ENCODE measurements around the gene SNX27. TPM values are rescaled to one million over a fixed set of nuclear protein-coding genes. Genes with fewer than 3 reads are reported as not detected.
A peak's percentile ranks its signal among the peaks of the same experiment; 100 is the strongest.

The SNX27 gene
- total RNA-seq, 1 donor from 2014 or later = 39.0 TPM

DNA sequence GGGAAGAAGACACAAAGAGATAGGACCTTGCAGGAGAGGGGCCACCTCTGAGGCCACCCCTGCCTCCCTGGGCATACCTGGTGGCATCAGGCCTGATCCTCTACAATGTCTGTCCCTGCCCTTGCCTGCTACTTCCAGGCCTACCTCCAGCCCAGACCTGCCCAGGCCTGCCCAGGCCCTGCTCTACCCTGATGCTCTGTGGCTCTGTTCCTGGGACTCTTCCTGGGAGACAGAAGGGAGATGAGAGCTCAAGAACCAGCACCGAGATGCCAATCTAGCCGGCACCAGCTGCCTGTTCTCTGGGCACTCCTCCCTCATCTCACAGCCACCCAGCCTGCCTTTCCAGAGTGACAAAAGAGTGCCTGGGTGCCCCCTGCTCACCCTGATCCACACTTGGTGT is 102.0 kb downstream of the SNX27 start:
- Mint-ChIP-seq H3K27me3 (ENCODE audit: low read depth) (peaks cover 29% of the 10 kb centered on the region), H3K36me3 (ENCODE audit: low read depth) (peaks cover 4% of the 10 kb centered on the region), H3K4me3 (ENCODE audit: unreplicated experiment) (no peak overlapping the region), H3K9me3 (ENCODE audit: low read depth) (no peaks in the 10 kb centered on the region), H3K27ac (ENCODE audit: unreplicated experiment) (no peak overlapping the region), H3K4me1 (ENCODE audit: low read depth) (peaks cover 19% of the 10 kb centered on the region)
- TF ChIP-seq, protein P1, sequence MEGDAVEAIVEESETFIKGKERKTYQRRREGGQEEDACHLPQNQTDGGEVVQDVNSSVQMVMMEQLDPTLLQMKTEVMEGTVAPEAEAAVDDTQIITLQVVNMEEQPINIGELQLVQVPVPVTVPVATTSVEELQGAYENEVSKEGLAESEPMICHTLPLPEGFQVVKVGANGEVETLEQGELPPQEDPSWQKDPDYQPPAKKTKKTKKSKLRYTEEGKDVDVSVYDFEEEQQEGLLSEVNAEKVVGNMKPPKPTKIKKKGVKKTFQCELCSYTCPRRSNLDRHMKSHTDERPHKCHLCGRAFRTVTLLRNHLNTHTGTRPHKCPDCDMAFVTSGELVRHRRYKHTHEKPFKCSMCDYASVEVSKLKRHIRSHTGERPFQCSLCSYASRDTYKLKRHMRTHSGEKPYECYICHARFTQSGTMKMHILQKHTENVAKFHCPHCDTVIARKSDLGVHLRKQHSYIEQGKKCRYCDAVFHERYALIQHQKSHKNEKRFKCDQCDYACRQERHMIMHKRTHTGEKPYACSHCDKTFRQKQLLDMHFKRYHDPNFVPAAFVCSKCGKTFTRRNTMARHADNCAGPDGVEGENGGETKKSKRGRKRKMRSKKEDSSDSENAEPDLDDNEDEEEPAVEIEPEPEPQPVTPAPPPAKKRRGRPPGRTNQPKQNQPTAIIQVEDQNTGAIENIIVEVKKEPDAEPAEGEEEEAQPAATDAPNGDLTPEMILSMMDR (IDR thresholded peaks at IDR 0.05) = no peak
- no peak for DNase-seq (ENCODE audit: low spot score)

DNA sequence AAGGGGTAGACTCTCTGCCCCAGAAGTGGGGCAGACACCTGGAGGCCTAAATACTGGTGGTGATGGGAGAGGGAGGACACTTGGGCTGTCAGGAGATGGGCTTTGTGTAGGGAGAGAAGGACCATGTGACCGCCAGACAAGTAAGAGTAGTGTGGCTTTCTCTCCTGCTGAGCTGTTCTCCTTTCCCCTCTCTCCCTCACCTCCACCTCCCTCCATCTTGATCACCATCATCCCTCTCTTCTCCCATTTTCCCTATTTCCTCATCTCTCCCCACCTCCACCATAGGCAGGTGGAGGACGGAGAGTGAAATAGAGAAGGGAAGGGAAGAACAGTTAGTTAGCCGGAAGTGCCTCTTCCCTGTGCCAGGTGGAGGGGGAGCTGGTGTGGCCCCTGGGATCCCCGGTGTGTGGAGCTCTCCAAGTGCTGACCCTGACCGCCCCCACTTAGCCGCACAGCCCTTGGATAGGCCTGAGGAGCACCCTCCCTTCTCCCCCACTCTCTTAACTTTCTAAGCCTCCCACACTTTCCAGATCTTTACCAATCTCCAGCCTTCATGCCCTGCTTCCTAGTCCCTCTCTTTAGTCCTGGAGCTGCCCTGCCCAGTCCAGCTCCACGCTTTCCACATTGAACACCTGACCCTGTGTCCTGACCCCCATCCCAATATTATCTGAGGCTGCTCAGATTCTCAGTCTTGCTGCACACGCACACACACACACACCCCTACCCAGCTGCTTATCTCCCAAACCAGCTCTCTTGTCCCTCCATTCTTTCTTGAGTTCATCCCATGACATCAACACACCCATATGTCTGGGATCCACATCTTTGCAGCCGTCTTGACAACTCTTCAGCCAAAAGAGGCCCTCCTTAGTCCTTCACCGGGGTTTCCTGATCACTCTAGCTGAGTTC is 103.2 kb downstream of the SNX27 start:
- DNase-seq (ENCODE audit: low spot score) = no peak
- Mint-ChIP-seq H3K27ac (ENCODE audit: unreplicated experiment) (no peak overlapping the region), H3K36me3 (ENCODE audit: low read depth) (peaks cover 4% of the 10 kb centered on the region), H3K4me3 (ENCODE audit: unreplicated experiment) (peak overlapping the region; percentile 44), H3K9me3 (ENCODE audit: low read depth) (no peaks in the 10 kb centered on the region), H3K4me1 (ENCODE audit: low read depth) (peaks cover 20% of the 10 kb centered on the region), H3K27me3 (ENCODE audit: low read depth) (peaks cover 29% of the 10 kb centered on the region)
- TF ChIP-seq, protein P1 (IDR thresholded peaks at IDR 0.05) = no peak

DNA sequence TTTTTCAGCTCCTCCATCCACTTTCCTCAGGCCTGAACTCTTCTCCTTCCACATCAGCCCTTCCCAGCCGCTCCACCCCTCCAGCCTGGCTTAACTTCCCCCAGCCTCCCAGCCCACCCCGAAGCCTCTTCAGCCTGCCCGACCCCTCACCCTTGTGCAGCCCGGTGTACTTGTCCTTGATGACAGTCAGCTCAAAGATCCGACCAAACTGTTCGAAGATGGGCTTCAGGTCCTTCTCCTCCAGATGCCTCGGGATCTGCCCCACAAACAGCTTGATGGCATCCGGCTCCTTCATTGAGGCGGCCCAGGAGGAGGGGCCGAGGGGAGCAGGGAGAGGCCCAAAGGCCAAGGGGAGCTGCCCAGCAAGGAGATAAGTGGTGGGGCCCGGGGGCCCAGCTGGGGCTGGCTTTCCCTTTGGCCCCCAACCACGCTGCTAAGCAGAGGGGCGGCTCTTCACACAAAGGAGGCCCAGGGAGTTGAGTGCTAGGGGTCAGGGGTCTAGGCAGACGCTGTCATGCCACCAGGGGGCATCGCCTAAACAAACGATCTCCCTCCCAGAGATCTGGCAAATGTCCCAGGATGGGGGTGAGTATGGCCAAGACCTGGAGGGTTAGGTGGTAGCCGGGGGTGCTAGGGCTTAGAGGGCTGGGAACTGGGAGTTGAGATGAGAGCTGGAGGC is 104.0 kb downstream of the SNX27 start:
- TF ChIP-seq, protein P1 (IDR thresholded peaks at IDR 0.05) = peak; percentile 10
- Mint-ChIP-seq H3K9me3 (ENCODE audit: low read depth) (no peaks in the 10 kb centered on the region), H3K27me3 (ENCODE audit: low read depth) (peaks cover 29% of the 10 kb centered on the region), H3K4me3 (ENCODE audit: unreplicated experiment) (peak overlapping the region; percentile 44), H3K4me1 (ENCODE audit: low read depth) (peaks cover 28% of the 10 kb centered on the region), H3K36me3 (ENCODE audit: low read depth) (peaks cover 4% of the 10 kb centered on the region), H3K27ac (ENCODE audit: unreplicated experiment) (no peak overlapping the region)
- no peak for DNase-seq (ENCODE audit: low spot score)

DNA sequence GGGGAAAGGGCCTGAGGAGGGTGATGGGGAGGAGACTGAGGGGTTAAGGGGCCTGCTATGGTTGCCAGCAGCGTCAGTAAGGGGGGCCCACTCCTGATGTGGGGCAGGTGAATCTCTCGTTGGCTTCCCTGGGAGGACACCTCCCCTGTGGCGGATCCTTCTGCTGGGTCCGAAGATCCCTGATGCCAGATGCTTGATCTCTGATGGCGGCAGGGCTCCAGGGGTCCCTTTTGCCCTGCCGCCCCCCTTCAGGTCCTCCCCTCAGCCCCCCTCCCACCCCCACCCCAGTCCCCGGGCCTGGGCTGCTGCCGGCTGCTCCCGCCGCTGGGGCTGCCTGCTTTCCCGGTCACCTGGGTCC is 104.5 kb downstream of the SNX27 start:
- Mint-ChIP-seq H3K4me1 (ENCODE audit: low read depth) (peaks cover 31% of the 10 kb centered on the region), H3K9me3 (ENCODE audit: low read depth) (no peaks in the 10 kb centered on the region), H3K27ac (ENCODE audit: unreplicated experiment) (no peak overlapping the region), H3K36me3 (ENCODE audit: low read depth) (peaks cover 4% of the 10 kb centered on the region), H3K27me3 (ENCODE audit: low read depth) (peaks cover 29% of the 10 kb centered on the region), H3K4me3 (ENCODE audit: unreplicated experiment) (peak overlapping the region; percentile 67)
- DNase-seq (ENCODE audit: low spot score) = no peak
- TF ChIP-seq, protein P1 (IDR thresholded peaks at IDR 0.05) = no peak

DNA sequence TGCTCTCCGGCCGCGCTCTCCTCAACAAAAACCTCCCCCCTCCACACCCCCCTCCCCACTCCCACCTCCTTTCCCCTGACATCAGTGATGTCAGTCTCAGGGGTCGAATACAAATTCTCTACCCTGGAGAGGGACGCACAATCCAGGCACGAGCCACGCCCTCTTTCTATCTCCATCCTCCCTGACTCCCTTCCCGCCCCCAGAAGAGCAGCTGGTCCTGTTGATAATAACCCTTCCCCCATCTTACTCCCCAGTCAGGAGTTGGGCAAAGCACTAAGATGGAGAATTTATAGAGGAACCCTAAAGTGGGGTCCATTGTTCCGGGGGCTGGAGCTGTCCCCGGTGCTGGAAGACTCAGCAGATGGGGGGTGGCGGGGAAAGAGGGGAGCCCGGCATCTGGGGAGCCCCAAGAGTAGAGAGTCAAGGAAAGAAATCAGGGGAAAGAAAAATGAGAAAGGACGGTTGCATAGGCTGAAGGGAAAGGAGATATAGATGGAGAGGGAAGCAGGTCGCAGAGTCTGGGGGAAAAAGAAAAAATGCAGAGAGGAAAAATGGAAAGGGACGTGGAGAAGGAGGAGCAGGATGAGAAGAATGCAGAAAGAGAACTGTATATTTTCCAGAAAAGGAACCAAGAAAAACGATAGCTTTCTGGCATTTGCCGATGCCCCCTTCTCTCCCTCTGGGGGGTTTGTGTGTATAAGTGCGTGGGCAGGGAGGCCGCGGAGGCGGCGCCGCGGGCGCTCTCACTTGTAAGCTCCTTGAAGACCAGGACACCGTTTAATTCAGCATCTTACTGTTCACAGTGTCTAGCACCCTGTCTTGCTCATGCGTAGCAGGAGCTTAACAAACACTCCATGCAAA is 105.2 kb downstream of the SNX27 start, which contains the start of gene CELF3:
TSS of gene CELF3 (minus strand) at position 33 of the 861 bp plus-strand sequence. CDS start 783 bp downstream, outside the sequence.
- Mint-ChIP-seq H3K4me3 (ENCODE audit: unreplicated experiment) (peak within 1 kb of the TSS; percentile 67), H3K27ac (ENCODE audit: unreplicated experiment) (no peak within 1 kb of the TSS), H3K27me3 (ENCODE audit: low read depth) (peaks cover 30% of the 10 kb centered on the region), H3K4me1 (ENCODE audit: low read depth) (peaks cover 37% of the 10 kb centered on the region), H3K36me3 (ENCODE audit: low read depth) (peaks cover 4% of the 10 kb centered on the region), H3K9me3 (ENCODE audit: low read depth) (no peaks in the 10 kb centered on the region)
- no peak for DNase-seq (ENCODE audit: low spot score)
- TF ChIP-seq, protein P1 (IDR thresholded peaks at IDR 0.05) = no peak
